ENCODE data around the gene MEIS1. TPM values are rescaled to one million over a fixed set of nuclear protein-coding genes. Genes with fewer than 3 reads are reported as not detected.

Gene MEIS1
- total RNA-seq, 2 donors from 2014 or later, result 82.1 to 84.6 TPM

- H3K9me3 ChIP-seq, result no peaks in the 10 kb centered on the region
- no peak for DNase-seq
- peak overlapping the region in 1 of 4 donors; percentile 4 for H3K27ac ChIP-seq
- ATAC-seq, result no peak
- no peak overlapping the region for H3K4me3 ChIP-seq
- H3K36me3 ChIP-seq (replicated peaks in 1 of 2; ENCODE audit: insufficient read depth in 1 of 2, low read depth in 2 of 2), result peaks cover 0 to 3% of the 10 kb centered on the region in 2 donors
- TF ChIP-seq CTCF (IDR thresholded peaks at IDR 0.05) (no peak), POLR2A (IDR thresholded peaks at IDR 0.05) (no peak)
- no peaks in the 10 kb centered on the region for H3K27me3 ChIP-seq
- 0 to 4% methylated on average over 1 of the region's 1 CpG for WGBS, 2 donors
- intact Hi-C loops (cut with DNase I), result no loop called here
- H3K4me1 ChIP-seq, result peaks cover 80% of the 10 kb centered on the region
Measured at GRCh38 chr2:66489436-66489835, 54.5 kb downstream of the MEIS1 start.

GRCh38 chr2:66490588-66491001 is 55.7 kb downstream of the MEIS1 start:
- Histone ChIP-seq H3K36me3 (replicated peaks in 1 of 2; ENCODE audit: insufficient read depth in 1 of 2, low read depth in 2 of 2) (no peaks in the 10 kb centered on the region), H3K27me3 (no peaks in the 10 kb centered on the region), H3K9me3 (no peaks in the 10 kb centered on the region), H3K4me1 (peaks cover 91% of the 10 kb centered on the region), H3K4me3 (no peak overlapping the region), H3K27ac (peak overlapping the region in 2 of 4 donors; percentile 24 to 40)
- 19 to 27% methylated on average over 3 of the region's 3 CpGs for WGBS, 2 donors
- intact Hi-C loops (cut with DNase I), result loop anchor here (10.0 kb wide), 1 partner anchor 46 kb away; no protein-coding TSS in a partner anchor
- no peak for ATAC-seq
- DNase-seq, result no peak
- no peak for TF ChIP-seq CTCF (IDR thresholded peaks at IDR 0.05)
- TF ChIP-seq POLR2A (IDR thresholded peaks at IDR 0.05), result no peak

GRCh38 chr2:66494708-66495107 is 59.8 kb downstream of the MEIS1 start:
- DNase-seq (peak; percentile 83 to 91 (median 86)), ATAC-seq (peak; percentile 76)
- no peaks in the 10 kb centered on the region for H3K9me3 ChIP-seq
- H3K4me3 ChIP-seq, result no peak overlapping the region
- peaks cover 97% of the 10 kb centered on the region for H3K4me1 ChIP-seq
- TF ChIP-seq CTCF (IDR thresholded peaks at IDR 0.05) (no peak), POLR2A (IDR thresholded peaks at IDR 0.05) (no peak)
- intact Hi-C loops (cut with DNase I), result loop anchor here (10.0 kb wide), 1 partner anchor 50 kb away; no protein-coding TSS in a partner anchor
- no peaks in the 10 kb centered on the region for H3K27me3 ChIP-seq
- no peaks in the 10 kb centered on the region for H3K36me3 ChIP-seq (replicated peaks in 1 of 2; ENCODE audit: insufficient read depth in 1 of 2, low read depth in 2 of 2)
- peak overlapping the region; percentile 46 to 81 (median 66) for H3K27ac ChIP-seq
- 16 to 17% methylated on average over 6 of the region's 6 CpGs for WGBS, 2 donors

GRCh38 chr2:66495788-66496640 is 61.1 kb downstream of the MEIS1 start:
- peaks cover 84% of the 10 kb centered on the region for H3K4me1 ChIP-seq
- 21 to 25% methylated on average over 13 of the region's 13 CpGs for WGBS, 2 donors
- H3K9me3 ChIP-seq, result no peaks in the 10 kb centered on the region
- H3K36me3 ChIP-seq (replicated peaks in 1 of 2; ENCODE audit: insufficient read depth in 1 of 2, low read depth in 2 of 2), result no peaks in the 10 kb centered on the region
- TF ChIP-seq CTCF (IDR thresholded peaks at IDR 0.05), result peak in 4 of 7 experiments; percentile 34 to 40 (median 35)
- TF ChIP-seq POLR2A (IDR thresholded peaks at IDR 0.05), result no peak
- H3K27me3 ChIP-seq, result no peaks in the 10 kb centered on the region
- DNase-seq (peak; percentile 57 to 75 (median 70)), ATAC-seq (peak; percentile 69)
- peak overlapping the region; percentile 68 to 81 (median 78) for H3K27ac ChIP-seq
- H3K4me3 ChIP-seq, result no peak overlapping the region
- intact Hi-C loops (cut with DNase I), result loop anchor here (10.0 kb wide), 1 partner anchor 51 kb away; no protein-coding TSS in a partner anchor
